HG02852 (cell line): ENCODE measurements around the gene SLC7A6OS.

Source experiments
- ATAC-seq: cut with Tn5 transposase; IDR thresholded peaks from one replicate; pipeline ENCODE4 v1.9.1; 2021; ENCODE audit warnings: mild to moderate bottlenecking, moderate library complexity; ENCODE audit not compliant: unreplicated experiment

Gene SLC7A6OS

GRCh38 chr16:68257906-68258800 is 52.6 kb downstream of the SLC7A6OS start:
- no peak for ATAC-seq

- ATAC-seq = peak; percentile 69
These were observed 53.4 kb downstream of the SLC7A6OS start for GRCh38 chr16:68257251-68257905.

GRCh38 chr16:68255712-68256111 is 55.0 kb downstream of the SLC7A6OS start:
- ATAC-seq = no peak

GRCh38 chr16:68253721-68254120 is 57.0 kb downstream of the SLC7A6OS start:
- ATAC-seq = no peak

- no peak for ATAC-seq
These were observed 58.4 kb downstream of the SLC7A6OS start for GRCh38 chr16:68252383-68252782.

- no peak for ATAC-seq
These were observed 58.9 kb downstream of the SLC7A6OS start for GRCh38 chr16:68251832-68252231.

- no peak for ATAC-seq
These were observed 59.8 kb downstream of the SLC7A6OS start for GRCh38 chr16:68250951-68251350.

GRCh38 chr16:68249371-68249770 is 61.4 kb downstream of the SLC7A6OS start:
- ATAC-seq = no peak
